Esophagus muscularis mucosa (tissue), 4 donors: ENCODE results near the gene GOSR1.

Experiments
- CTCF ChIP-seq, 3 experiments: fragments of 200-600 bp in 2 of 3; fragments of 450-650 bp in 1 of 3; sonication (generic) in 2 of 3; IDR thresholded peaks; one replicate each; pipeline ENCODE4 v1.5.1; 2017 to 2019; ENCODE audit warnings: antibody characterized with exemption in 3 of 3, mild to moderate bottlenecking in 2 of 3, moderate library complexity in 1 of 3
- EP300 ChIP-seq: sonication (generic); formaldehyde crosslinking; IDR thresholded peaks from one replicate; pipeline ENCODE4 v1.6.1; 2017; ENCODE audit warnings: antibody characterized with exemption
- POLR2A ChIP-seq: fragments of 450-650 bp; IDR thresholded peaks from one replicate; pipeline ENCODE4 v1.6.1; 2017; ENCODE audit warnings: antibody characterized with exemption, moderate library complexity, mild to moderate bottlenecking, low read depth

- TF ChIP-seq CTCF (IDR thresholded peaks at IDR 0.05) (no peak), EP300 (no peak), POLR2A (no peak)
Observed at GRCh38 chr17:30571921-30572320, 94.7 kb downstream of the GOSR1 start.
